Stimulated activated CD4-positive, alpha-beta T cell treated with anti-CD3 and anti-CD28 coated beads, Interleukin-4, amount 100 ng/mL, for 24 hours (primary cell): ENCODE measurements around the gene WDR83.

ENCODE experiments used
- DNase-seq: peaks from one replicate; pipeline ENCODE4 v3.0.0-alpha.2; 2020

The WDR83 gene

GRCh38 chr19:12720296-12720695 lies 53.7 kb downstream of the WDR83 start:
- no peak for DNase-seq

- DNase-seq: peak; percentile 16
Observed at GRCh38 chr19:12720851-12721655, 54.4 kb downstream of the WDR83 start.

- peak; percentile 47 for DNase-seq
Observed at GRCh38 chr19:12721656-12722565, 55.3 kb downstream of the WDR83 start.

- DNase-seq: peak; percentile 96
Observed at GRCh38 chr19:12722566-12723380, 56.2 kb downstream of the WDR83 start.

- DNase-seq: peak; percentile 12
Observed at GRCh38 chr19:12723381-12723640, 56.7 kb downstream of the WDR83 start.

GRCh38 chr19:12723641-12724426 lies 57.2 kb downstream of the WDR83 start, which contains the start of gene TNPO2:
TNPO2 (minus strand) TSS chr19:12723932; CDS start chr19:12720977, 2,955 bp downstream.
- peak; percentile 80 for DNase-seq
